Measurements from ENCODE around the gene CNPY1.

Gene CNPY1

DNA sequence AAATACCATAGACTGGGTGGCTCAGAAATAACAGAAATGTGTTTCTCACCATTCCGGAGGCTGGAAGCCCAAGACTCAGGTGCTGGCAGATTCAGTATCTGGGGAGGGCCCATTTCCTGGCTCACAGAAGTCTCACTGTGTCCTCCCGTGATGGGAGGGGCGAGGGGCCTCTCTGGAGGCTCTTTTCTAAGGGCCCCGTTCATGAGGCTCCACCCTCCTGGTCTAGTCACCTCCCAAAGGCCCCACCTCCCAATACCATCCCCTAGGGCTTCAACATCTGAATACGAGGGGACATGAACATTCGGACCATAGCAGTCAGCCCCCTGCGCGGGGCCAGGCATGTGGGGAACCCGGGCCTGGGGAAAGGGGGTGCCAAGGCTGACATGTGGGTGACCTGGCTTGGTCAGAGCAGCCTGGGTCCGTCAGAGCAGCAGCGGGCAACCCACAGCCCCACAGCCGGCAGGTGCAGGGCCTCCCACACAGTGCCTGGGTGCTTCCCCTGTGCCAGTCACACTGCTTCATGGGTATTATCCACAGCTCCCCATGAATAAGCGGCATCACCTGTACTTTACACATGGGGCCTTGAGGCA lies 13.3 kb upstream of the CNPY1 start:
- DNase-seq, result no peak

DNA sequence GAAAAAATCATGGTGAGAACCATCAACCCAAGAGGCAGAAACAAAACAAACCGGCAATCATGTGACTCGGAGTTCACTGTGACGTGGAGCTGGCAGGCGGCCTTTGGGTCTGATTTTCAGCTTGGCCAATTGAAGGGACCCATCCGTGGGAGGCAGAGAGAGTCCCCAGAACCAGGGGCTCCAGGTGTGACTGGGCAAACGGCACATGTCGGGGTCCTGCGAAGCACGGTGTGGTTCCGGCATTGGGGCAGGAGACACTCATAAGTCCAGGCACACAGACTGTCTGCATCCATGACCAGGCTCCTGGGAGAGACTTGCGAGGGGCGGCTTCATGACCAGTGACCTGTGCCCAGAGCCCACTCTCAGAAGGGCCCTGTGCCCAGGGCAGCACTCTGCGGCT lies 12.6 kb upstream of the CNPY1 start:
- DNase-seq, result no peak

DNA sequence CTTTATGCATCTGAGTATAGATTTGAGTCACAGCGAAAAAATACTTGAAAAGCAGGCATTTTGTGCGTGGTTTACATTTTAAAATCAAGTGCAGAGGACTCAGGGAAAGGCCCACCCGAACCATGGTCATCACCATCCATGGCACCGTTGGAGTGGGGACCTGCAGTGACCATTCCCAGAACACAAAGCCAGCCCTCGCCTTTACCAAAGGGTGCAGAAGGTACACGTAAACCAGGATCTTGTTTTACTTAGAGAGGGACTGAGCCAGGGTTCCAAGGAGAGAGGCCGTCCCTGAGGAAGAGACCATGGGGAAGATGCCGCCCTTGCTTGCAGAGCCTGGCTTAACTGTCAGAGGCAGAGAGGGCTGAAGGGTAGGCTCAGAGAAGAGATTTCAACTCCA lies 12.0 kb upstream of the CNPY1 start:
- no peak for DNase-seq

DNA sequence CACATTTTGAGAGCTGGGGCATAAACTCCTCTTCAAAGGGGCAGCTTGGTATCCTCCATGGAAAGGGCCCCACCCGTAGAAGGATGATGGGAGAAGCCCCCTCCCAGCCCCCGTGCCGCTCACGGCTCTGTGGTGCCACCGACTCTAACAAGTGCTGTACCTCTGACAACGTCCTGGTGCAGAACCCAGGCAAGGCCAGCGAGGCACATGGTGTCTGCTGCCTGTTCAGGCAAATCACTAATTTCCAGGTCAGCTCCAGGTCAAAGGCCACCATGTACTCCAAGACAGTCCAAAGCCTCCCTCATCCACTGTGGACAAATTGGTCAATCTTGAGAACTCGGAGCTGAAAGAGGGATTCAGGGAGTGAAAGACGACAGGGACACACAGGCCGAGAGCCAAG lies 11.4 kb upstream of the CNPY1 start:
- DNase-seq, result no peak

DNA sequence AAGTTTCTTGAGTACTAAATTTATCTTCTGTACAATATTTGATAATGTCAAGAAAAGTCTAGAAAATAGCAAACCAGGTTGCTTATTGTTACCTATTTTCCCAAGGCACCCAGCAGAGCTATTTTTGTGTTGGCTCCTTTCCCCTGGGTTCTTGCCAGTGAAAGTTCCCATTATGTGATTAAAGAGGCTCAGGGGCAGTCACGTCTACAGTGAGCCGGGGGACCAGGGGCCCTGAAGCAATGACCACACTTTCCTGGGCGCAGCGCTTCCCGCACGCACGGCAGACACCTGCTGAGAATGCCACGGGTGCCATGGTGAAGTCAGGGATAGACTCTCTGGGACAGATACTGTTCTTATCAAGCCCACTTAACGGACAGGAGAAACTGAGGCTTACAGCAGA lies 10.4 kb upstream of the CNPY1 start:
- DNase-seq, result no peak

DNA sequence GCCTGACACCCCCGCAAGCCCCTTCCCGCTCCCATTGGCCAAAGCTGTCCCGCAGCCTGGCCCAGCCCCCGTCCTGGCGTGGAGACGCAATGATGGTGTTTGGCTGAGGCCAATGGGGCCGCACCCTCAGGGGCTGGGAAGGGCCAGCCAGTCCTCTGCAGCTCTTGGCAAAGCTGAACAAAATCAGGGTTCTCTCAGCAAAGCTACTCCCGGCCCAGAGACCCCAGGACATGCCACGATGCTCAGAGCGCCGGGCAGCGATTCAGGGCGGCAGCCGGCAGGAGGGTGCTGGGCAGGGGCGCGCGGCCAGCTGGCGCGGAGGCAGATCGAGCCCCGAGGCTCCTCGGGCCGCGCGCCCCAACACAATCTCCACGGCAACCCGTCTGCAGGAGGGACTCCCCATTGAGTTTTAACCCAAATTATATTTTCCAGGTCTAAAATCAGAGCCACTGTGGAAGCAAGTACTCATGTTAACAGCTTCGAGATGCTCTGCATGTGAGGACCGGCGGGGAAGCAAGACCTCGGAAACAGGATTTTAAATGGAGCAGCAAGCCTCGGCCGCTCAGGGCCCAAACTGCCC lies 8.8 kb upstream of the CNPY1 start:
- DNase-seq, result no peak

DNA sequence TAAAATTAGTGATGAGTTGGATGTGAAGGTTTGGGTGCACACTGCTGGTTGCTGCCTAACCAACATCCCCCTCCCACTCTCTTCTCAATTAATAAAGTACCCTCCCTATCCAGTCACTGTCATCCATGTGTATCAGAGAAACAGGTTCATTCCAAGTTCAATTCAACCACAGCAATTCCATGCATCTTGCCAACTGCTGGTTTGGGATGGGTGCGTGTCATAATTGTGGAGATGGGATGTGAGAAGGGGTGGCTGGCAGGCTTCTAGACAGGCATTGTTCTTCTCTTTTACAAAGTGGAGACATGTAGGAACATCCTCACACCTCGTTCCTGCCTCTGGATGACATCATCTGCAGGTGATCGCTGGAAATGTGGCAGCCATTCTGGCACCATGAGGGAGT lies 7.5 kb upstream of the CNPY1 start:
- no peak for DNase-seq

DNA sequence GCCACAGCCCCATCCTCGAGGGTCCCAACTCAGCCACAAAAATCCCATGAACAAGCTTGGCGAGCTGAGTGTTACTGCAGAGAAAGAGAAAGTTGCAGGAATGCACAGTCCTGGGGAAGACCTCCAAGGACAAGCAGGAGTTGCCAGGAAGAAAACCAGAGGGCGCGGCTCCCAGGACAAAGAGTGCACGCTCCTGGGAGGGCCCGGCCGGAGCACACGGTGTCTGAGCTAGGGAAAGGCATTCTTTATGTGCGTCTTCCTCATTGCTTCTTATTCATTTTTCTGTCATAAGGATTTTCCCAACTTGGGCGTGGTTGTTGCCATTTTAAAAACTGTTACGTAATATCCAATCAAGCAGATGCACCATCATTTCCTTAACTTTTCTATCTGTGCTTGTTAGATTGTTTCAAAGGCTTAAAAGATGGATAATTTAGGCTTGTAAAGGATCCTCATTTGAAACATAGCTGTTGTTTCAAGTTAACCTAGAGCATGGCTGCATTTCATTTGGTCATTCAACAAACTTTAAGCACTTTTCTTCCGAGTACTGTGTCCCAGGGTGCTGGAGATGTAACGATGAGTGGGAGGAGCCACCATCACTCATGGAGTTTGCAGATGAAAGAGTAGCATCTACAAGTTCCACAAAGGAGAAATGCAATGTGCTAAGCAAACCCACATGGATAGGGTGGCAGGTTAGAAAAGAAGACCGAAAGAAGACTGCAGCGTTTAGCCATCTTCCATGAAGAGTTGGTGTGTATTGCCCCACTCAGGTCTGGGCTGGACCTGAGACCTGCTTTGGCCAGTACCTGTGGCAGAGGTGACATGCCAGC lies 5.6 kb upstream of the CNPY1 start:
- DNase-seq, result no peak

DNA sequence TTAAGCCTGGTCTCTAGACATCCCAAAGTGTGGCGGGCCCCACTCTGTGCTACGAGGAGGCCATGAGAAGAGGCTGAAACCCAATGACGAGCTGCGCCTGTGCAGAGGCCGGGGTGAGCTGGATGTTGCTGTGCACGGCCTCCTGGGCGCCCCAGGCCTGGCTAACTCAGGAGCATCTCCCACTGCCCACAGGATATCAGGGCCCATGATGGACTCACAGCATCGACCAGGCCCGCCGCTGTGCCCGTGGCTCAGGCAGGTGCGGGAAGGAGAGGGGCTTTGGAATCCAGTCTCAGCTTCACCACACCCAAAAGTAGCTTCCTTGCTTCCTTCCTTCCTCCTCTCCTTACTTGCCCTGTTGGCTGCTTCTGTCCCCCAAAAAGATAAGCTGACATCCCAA lies 4.6 kb upstream of the CNPY1 start:
- no peak for DNase-seq

DNA sequence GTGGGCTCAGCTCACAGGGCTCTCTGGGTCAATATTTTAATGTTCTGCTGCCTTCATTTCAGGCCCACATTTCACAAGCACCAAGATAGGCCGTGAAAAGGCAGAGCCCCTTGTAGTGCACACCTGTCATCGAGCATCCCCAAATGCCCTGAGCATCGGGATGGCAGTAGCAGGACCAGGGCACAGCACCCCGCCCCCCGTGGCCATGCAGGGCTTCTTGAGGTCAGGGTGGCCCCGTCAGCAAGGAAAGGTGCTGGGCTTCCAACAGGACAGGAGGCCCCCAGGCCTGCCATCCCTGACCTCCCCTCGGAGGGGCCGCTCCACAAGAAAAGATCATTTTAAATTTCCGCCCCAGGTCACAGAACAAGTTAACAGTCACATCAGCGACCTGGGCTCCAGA lies 2.9 kb upstream of the CNPY1 start:
- no peak for DNase-seq

DNA sequence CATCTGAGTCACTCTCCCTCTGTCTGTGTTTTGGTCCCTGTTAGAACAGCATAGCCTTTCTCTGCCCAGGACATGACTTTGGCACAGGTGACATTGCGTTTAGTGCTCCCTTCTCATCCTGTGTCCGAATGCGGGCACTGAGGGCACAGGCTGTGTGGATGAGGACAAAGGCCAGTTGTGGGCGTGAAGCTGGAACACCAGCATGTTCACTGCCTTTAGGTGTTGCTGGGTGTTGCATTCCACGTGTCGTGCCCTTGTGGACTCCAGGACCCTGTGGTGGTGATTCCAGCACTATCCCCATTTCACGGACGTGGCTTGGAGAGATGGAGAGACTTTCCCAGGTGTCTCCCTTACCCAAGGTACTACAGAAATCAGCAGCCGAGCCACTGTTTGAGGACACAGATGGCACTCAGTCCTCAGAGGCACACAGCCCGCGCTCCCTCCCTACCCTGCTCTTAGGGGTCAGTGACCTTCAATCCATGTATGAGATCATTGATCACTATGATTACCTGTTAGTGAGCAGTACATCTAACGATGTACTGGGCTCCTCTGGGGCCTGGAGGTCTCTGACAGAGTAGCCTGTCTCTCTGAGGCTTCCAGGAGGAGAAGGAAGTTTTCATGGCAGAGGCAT lies 917 bp upstream of the CNPY1 start:
- DNase-seq, result no peak

DNA sequence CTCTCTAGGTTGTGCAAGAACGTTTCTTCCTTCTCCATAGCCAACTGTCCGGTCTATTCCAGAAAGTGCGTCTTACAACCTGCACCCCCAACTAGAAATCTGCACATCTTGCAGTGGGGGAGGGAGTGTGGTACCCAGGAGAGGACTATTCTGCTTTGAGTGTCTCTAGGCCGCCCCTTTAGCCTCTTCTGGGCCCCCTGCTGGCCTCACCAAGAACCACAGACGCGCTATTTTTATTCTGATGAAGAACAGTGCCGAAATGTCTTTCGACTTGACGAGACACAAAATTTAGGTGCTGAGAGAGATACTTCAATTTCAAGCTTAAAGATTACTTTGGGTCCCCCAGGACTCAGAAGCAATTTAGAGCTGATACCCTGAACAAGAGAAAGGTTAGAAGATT lies 1.0 kb downstream of the CNPY1 start:
- no peak for DNase-seq

DNA sequence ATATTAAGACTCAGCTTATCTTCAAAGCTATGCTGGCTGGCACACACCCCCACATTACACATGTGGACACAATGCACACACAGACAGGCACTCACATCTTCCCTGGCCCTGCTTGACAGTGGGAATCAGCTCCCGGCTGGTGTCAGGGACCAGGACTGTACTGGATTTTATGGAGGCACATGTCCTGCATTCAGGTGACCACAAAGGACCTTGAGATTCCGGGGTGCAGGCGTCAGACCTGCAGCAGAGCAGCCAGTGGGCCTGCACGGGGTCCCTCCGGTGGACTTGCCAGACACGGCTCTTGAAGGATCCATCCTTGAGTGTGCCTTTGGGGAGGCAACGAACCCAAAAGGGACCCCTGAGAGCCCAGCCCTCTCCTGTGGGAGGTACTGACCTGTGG lies 1.9 kb downstream of the CNPY1 start:
- DNase-seq, result no peak

DNA sequence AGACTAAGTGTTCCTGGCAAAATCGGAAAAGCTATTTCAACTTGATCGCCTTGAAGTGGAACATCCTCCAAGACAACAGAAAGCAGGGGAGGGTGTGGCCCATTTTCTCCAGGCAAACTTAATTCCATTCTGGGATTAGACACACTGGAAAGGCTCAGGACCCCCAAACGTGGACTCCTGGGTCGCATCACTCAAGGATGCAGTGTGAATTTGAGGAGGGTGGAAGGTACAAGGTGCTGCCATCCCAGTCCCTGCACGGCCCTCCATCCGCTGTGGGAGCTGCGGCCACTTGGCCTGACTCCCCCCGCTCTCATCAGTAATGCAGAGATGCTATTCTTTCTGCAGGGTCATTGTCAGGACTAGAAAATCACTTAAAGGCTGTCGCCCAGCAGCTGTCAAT lies 2.4 kb downstream of the CNPY1 start:
- DNase-seq, result no peak

DNA sequence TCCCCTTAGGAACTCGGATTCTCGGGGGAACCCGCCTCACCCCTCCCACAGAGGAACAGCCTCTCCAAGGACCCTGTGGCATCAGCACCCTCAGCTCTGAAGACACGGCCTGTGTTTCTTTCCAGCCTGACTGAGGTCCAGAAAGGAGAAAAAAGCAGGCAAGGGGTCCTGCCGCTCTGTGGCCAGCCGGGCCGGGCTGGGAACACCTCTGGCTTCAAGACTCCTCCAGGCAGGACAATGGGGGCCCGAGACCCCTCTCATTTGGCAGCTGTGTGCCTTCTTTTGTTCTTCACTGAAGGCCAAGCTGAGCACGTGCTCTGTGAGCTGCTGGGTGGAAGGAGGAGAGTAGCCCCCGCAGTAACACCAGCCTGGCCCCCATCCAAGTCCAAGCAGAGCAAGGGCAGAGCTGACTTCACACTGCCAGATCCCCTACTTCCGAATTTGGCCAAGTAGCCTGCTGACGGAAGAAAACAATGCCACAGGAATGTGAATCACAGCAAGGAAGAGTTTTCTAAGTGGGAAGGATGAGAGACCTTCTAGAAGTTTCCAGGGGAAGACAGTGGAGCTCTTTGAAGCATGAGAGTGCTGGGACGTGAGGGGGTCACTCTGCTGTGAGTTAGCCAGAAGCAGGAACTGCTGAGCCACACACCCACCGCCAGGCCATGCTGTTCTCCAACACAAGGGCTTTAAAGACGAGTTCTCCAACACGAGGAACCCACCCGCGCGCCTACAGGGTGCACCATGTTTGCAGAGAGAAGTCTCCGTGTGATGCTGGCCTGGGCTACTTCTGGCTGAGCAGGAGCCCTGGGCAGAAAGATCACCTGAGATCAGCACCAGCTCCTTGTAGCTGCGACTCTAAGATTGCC lies 3.1 kb downstream of the CNPY1 start:
- peak in 4 of 56 donors; percentile 3 to 56 (median 6) for DNase-seq

DNA sequence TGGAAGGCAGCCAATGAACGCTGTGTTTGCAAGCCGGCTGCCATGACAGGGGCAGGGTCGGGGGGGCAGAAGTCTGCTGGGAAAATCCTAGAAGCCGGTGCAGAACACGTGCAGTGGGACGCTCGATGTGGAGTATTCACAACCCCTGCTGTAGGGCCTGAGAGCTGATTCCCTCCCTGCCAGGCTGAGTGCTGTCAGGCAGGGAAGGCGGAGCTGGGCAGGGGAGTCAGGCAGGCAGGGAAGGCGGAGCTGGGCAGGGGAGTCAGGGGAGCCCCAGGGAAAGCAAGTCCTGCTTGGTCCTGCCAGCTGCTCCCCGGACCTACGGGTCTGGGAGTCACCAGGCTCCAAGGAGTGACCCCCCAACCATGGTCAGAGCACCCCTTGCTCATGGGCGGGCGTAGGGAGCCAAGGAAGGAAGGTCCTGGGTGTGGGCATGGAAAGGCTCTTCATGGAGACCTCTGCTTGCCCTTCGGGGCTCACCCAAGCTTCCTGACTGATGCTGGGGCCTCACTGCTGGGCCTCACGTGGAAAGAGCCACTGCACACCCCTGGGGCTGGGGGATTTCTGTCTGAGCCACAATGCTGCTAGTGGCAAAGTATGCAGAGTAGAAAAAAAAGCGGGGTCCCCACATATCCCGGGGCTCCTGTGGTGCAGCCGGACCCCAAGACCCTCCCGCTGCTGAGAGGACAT lies 4.2 kb downstream of the CNPY1 start:
- no peak for DNase-seq

DNA sequence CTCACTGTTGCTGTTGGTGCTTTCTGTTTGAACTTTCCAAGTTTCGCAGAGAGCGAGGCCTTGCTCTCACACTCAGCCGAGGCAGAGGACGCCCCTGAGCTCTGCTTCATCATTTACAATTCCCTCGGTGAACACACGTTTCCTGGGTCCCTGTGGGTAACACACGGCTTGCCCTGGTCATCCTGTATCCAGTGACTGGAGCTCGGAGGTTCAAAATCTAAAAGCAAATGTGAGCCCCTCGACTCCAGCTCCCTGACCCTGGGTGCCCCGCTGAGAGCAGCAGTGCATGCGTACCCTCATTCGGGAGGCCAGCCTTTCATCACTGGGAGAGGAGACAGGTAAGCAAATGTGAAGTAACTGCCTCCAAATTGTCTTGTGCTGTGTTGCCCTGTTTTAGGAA lies 5.8 kb downstream of the CNPY1 start:
- no peak for DNase-seq

DNA sequence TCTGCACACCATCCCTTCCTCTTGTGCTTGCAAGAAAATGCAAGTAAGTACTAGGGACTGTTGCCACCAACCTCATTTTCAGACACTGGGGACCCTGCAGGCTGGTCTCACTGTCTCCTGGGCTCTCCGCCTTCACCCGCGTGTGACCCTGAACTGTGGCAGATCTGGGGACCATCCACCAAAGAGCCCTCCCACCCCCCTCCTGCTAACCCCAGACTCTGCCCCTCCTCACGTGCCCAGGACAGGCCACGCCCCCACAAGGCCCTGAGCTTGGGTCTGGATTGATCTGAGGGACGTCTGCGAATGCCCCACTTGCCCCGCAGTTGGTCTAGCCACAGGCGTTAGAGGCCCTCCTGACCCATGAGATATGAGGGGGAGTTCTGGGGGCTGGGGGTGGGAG lies 8.1 kb downstream of the CNPY1 start:
- DNase-seq, result no peak

DNA sequence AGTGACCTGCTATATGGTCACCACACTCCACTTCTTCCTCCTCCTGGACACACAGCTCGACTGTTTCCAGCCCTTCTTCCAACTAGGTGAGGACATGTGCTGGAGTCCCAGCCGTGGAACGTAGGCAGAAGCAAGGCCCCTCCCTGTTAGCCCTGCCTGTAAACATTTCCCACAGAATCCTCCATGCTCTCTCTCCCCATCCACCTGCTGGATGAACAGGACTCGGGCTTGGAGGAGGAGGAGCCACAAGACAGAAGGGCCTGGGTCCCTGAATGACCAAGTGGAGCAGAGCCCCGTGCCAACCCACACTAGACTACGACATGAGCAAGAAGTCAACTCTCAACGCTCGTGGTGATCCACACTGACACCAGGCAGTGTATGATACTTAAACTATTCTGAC lies 9.9 kb downstream of the CNPY1 start:
- DNase-seq, result no peak

DNA sequence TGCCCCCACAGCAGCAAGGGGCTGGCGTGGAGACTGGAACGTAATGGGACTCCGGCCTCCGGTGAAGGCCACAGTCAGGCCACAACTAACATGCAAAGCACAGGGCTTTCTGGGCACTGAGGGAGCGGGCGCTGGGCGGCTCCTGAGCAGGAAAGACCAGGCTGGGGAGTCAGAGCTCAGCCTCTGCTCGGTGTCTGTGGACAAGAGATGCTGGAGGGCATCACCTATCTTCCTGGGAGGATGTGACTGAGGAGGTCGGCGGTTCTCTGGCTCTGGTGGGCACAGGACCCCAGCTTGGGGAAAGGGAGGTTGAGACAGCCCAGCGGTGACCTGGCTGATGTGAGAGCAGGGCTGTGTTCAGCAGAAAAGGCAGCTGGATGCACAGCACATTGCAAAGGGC lies 11.7 kb downstream of the CNPY1 start:
- no peak for DNase-seq
